AG04450 (cell line): ENCODE measurements around the gene ADAM19. TPM values are rescaled to one million over a fixed set of nuclear protein-coding genes. Genes with fewer than 3 reads are reported as not detected.
A peak's percentile ranks its signal among the peaks of the same experiment; 100 is the strongest.

Experiments
- CTCF ChIA-PET: fragments of 300-600, 350-600 bp; formaldehyde crosslinking; extraction: SDS; loops from one replicate; lab custom pipeline; 2022; ENCODE audit warnings: antibody characterized with exemption, inconsistent platforms; lab: Charles Lee
- POLR2A ChIA-PET: fragments of 350-600 bp; formaldehyde crosslinking; extraction: SDS; loops from one replicate; lab custom pipeline; 2021; ENCODE audit warnings: antibody characterized with exemption, inconsistent platforms; lab: Yijun Ruan, JAX
- DNase-seq: peaks from one replicate; pipeline ENCODE4 v3.0.0-alpha.2; 2011; ENCODE audit warnings: low read depth, low spot score
- H3K27ac ChIP-seq: one replicate; pipeline ENCODE4 v1.5.1; 2012; ENCODE audit warnings: low read depth, low read length, control low read depth
- H3K27me3 ChIP-seq: one replicate; pipeline ENCODE4 v1.6.0; 2012; ENCODE audit warnings: low read length; ENCODE audit not compliant: control insufficient read depth, insufficient read depth
- H3K4me3 ChIP-seq: 2 replicates; pipeline ENCODE4 v1.5.1; 2011; ENCODE audit warnings: mild to moderate bottlenecking, low read depth, low read length, control low read depth
- H3K9me3 ChIP-seq: 2 replicates; pipeline ENCODE4 v1.5.1; 2012; ENCODE audit warnings: low read length; ENCODE audit not compliant: control insufficient read depth, insufficient read depth
- CTCF ChIP-seq: IDR thresholded peaks from 2 replicates; pipeline ENCODE4 v1.5.1; 2011; ENCODE audit warnings: low read depth, low read length, control low read depth, inconsistent platforms
- polyA plus RNA-seq: library from polyadenylated mRNA; depleted of rRNA; stranded (reverse); fragments of >200 nt; gene quantifications from 2 replicates; pipeline ENCODE4 v1.2.3, GENCODE V29; 2011

The ADAM19 gene
- polyA plus RNA-seq, 1 experiment = 44.7 TPM

- POLR2A ChIA-PET = no interaction called here
- CTCF ChIA-PET = interaction anchor here (0.7 to 7.6 kb wide), 6 partner anchors 7 to 279 kb away, joined by 4 to 53 read pairs (median 8); partner anchors contain the start of gene LSM11
- peak; percentile 61 for DNase-seq
- no peak overlapping the region for H3K27ac ChIP-seq
- no peak overlapping the region for H3K4me3 ChIP-seq
- TF ChIP-seq CTCF = no peak
- no peaks in the 10 kb centered on the region for H3K27me3 ChIP-seq
- H3K9me3 ChIP-seq = no peaks in the 10 kb centered on the region
Observed at GRCh38 chr5:157464519-157465171, 110.9 kb downstream of the ADAM19 start.

- no peak for TF ChIP-seq CTCF
- no peaks in the 10 kb centered on the region for H3K9me3 ChIP-seq
- no peak overlapping the region for H3K4me3 ChIP-seq
- ChIA-PET POLR2A (no interaction called here), CTCF (interaction anchor here (0.7 to 5.2 kb wide), 5 partner anchors 8 to 255 kb away, joined by 3 to 34 read pairs (median 4); no protein-coding TSS in a partner anchor)
- no peaks in the 10 kb centered on the region for H3K27me3 ChIP-seq
- no peak for DNase-seq
- peak overlapping the region; percentile 0 for H3K27ac ChIP-seq
Observed at GRCh38 chr5:157463621-157464518, 111.7 kb downstream of the ADAM19 start.

- no peak for TF ChIP-seq CTCF
- H3K27me3 ChIP-seq = no peaks in the 10 kb centered on the region
- no peak overlapping the region for H3K4me3 ChIP-seq
- H3K27ac ChIP-seq = no peak overlapping the region
- ChIA-PET CTCF (interaction anchor here (0.7 to 5.2 kb wide), 4 partner anchors 9 to 280 kb away, joined by 3 to 34 read pairs (median 8); partner anchors contain the start of gene LSM11), POLR2A (no interaction called here)
- no peaks in the 10 kb centered on the region for H3K9me3 ChIP-seq
- no peak for DNase-seq
Observed at GRCh38 chr5:157463081-157463480, 112.5 kb downstream of the ADAM19 start.

GRCh38 chr5:157460921-157461792, 114.4 kb downstream of the ADAM19 start:
- ChIA-PET POLR2A (no interaction called here), CTCF (interaction anchor here (1.5 to 5.2 kb wide), 3 partner anchors 11 to 282 kb away, joined by 8 to 34 read pairs (median 9); partner anchors contain the start of gene LSM11)
- Histone ChIP-seq H3K9me3 (no peaks in the 10 kb centered on the region), H3K27me3 (no peaks in the 10 kb centered on the region), H3K4me3 (no peak overlapping the region), H3K27ac (no peak overlapping the region)
- no peak for TF ChIP-seq CTCF
- no peak for DNase-seq
